Epithelial cell of esophagus (primary cell): ENCODE data around the gene MCMBP.
"Not testable (repeated sequence)": the region's sequence is repeated elsewhere in the genome, so short reads cannot be mapped to it uniquely, and the experiment has no call there.

Experiments
- DNase-seq: peaks from one replicate; pipeline ENCODE4 v3.0.0; 2010; ENCODE audit warnings: low read depth
- H3K4me3 ChIP-seq: 2 replicates; pipeline ENCODE4 v1.5.1; 2011; ENCODE audit warnings: mild to moderate bottlenecking, low read length, control low read depth
- TF ChIP-seq, protein P1 (sequence below): IDR thresholded peaks from 2 replicates; pipeline ENCODE4 v1.5.1; 2011; ENCODE audit warnings: low read depth, mild to moderate bottlenecking, low read length, control low read depth, inconsistent platforms; ENCODE audit not compliant: insufficient read depth; ENCODE audit errors: missing control alignments

The MCMBP gene

DNA sequence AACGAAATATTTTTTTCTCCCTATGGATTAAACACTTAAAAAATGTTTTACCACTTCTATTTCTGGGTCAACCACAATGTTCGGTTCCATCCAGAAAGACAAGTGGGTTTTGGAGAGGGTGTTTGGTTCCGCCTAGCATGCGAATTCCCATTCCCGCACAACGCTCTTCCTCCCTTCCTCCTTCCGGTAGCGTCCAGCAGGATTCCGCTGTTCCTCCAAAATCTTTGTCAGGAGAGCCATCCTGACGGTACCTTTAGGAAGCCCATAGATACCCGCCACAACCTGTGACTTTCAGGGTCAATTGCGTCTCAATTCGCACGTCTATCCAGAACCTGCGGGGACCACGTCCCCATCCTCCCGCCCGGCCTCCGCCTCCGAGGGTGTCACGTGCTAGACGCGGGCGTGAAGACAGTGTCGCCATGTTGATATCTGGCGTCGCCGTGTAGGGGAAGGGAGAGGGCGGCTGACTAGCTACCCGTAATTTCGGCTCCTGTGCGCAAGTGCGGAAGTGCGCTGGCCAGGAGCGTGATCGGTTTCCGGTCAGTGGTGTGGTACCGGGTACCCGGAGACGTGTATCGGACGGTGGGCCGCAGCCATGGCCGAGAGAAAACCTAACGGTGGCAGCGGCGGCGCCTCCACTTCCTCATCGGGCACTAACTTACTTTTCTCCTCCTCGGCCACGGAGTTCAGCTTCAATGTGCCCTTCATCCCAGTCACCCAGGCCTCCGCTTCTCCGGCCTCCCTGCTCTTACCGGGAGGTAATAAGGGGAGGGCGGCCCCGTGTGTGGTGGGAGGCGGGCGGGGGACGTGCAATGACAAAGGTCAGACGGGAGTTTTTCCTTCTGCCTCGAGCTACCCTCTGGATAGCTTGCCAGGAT is 19.8 kb upstream of the MCMBP start, which contains the start of gene SEC23IP:
SEC23IP (plus strand) TSS at position 543 of the 878 bp plus-strand sequence; CDS start at position 596, 53 bp downstream.
- peak; percentile 96 for DNase-seq
- H3K4me3 ChIP-seq = peak within 1 kb of the TSS; percentile 96
- TF ChIP-seq, protein P1, sequence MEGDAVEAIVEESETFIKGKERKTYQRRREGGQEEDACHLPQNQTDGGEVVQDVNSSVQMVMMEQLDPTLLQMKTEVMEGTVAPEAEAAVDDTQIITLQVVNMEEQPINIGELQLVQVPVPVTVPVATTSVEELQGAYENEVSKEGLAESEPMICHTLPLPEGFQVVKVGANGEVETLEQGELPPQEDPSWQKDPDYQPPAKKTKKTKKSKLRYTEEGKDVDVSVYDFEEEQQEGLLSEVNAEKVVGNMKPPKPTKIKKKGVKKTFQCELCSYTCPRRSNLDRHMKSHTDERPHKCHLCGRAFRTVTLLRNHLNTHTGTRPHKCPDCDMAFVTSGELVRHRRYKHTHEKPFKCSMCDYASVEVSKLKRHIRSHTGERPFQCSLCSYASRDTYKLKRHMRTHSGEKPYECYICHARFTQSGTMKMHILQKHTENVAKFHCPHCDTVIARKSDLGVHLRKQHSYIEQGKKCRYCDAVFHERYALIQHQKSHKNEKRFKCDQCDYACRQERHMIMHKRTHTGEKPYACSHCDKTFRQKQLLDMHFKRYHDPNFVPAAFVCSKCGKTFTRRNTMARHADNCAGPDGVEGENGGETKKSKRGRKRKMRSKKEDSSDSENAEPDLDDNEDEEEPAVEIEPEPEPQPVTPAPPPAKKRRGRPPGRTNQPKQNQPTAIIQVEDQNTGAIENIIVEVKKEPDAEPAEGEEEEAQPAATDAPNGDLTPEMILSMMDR = peak; percentile 14

DNA sequence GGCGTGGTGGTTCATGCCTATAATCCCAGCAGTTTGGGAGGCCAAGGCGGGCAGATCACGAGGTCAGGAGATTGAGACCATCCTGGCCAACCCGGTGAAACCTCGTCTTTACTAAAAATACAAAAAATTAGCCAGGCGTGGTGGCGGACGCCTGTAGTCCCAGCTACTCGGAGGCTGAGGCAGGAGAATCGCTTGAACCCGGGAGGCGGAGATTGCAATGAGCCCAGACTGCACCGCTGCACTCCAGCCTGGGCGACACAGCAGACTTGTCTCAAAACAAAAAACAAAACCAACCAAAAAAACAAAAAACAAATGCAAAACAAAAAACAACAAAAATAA is 19.2 kb upstream of the MCMBP start:
- DNase-seq = not testable (repeated sequence)
- peak overlapping the region; percentile 96 for H3K4me3 ChIP-seq

DNA sequence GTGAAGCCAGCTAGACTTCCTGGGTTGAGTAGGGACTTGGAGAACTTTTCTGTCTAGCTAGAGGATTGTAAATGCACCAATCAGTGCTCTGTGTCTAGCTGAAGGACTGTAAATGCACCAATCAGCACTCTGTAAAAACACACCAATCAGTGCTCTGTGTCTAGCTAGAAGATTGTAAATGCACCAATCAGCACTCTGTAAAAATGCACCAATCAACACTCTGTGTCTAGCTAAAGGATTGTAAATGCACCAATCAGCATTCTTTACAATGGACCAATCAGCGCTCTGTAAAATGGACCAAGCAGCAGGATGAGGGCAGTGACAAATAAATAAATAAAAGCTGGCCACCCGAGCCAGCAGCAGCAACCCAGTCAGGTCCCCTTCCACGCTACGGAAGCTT is 17.7 kb upstream of the MCMBP start:
- not testable (repeated sequence) for DNase-seq, H3K4me3 ChIP-seq

DNA sequence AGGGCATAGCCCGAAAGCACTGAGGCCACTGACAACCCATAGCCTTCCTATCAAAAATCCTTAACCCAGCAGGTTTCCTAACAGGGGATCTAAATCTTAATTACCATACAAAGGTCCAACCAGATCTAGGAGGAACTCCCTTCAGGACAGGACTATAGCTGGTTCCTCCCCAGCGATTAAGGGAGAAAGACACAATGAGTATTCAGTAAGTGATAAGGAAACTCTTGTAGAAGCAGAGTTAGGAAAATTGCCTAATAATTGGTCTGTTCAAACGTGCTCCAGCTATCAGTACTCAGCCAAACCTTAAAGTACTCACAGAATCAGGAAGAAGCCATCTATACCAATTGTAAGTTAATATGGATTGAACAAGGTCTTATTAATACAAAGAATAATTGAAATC is 16.6 kb upstream of the MCMBP start:
- DNase-seq, H3K4me3 ChIP-seq: not testable (repeated sequence)

DNA sequence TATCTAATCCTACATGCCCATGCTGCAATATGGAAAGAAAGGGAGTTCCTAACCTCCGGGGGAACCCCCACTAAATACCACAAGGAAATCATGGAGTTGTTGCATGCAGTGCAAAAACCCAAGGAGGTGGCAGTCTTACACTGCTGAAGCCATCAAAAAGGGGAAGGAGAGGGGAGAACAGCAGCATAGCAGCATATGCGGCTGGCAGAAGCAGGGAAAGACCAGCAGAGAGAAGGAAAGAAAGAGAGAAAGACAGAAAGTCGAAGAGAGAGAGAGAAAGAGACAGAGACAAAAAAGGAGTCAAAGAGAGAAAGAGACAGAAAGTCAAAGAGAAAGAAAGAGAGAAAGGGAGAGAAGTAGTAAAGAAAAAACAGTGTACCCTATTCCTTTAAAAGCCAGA is 16.1 kb upstream of the MCMBP start:
- not testable (repeated sequence) for DNase-seq

DNA sequence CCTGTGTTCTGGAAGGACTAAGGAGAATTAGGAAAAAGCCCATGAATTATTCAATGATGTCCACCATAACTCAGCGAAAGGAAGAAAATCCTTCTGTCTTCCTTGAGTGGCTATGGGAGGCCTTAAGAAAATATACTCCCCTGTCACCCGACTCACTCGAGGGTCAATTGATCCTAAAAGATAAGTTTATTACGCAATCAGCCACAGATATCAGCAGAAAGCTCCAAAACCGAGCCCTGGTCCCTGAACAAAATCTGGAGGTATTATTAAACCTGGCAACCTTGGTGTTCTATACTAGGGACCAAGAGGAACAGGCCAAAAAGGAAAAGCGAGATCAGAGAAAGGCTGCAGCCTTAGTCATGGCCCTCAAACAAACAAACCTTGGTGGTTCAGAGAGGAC is 13.4 kb upstream of the MCMBP start:
- not testable (repeated sequence) for DNase-seq, H3K4me3 ChIP-seq

More for the DNA sequence above, 16.1 kb upstream of the MCMBP start:
- H3K4me3 ChIP-seq = not testable (repeated sequence)

DNA sequence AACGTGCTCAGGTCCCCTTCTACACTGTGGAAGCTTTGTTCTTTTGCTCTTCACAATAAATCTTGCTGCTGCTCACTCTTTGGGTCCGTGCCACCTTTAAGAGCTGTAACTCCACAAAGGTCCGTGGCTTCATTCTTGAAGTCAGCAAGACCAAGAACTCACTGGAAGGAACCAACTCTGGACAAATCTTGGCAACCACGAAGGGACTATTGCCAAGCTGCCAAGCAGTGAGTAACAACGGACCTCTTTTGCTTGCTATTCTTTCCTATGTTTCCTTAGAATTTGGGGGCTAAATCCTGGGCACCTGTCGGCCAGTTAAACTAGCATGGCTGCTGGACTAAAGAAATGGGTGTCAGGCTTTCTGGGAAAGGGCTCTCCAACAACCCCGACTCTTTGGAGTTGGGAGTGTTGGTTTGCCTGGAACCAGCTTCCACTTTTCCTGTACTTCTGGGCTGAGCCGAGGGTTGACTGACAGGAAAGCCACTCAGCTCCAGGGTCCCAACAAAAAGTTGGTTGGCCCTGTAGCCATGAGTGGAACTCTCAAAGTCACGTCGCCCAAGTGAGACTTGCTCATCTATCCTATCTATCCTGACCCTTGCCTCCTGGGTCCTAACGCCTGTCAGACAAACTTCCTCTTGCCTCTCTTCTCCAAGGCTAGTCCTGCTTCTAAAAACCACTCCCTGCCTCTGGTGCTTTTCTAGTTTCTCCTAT is 11.4 kb upstream of the MCMBP start:
- not testable (repeated sequence) for DNase-seq, H3K4me3 ChIP-seq

DNA sequence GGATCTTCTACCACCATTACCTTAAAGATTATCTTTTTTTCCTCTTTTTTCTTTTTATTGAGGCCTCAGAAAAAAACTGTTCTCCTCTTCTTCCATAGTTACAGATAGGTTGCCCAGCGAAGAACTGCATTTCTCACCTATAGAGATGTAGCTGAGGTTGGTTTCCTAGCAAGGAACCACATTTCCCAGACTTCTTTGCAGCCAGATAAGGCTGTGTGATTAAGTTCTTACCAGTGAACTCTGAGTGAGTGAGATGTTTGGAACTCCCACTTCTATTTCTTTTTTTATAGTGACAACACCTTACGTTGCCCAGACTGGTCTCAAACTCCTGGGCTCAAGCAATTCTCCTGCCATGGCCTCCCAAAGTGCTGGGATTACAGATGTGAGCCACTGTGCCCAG is 5.9 kb upstream of the MCMBP start:
- H3K4me3 ChIP-seq = no peak overlapping the region
- TF ChIP-seq, protein P1 = no peak
- DNase-seq = no peak

DNA sequence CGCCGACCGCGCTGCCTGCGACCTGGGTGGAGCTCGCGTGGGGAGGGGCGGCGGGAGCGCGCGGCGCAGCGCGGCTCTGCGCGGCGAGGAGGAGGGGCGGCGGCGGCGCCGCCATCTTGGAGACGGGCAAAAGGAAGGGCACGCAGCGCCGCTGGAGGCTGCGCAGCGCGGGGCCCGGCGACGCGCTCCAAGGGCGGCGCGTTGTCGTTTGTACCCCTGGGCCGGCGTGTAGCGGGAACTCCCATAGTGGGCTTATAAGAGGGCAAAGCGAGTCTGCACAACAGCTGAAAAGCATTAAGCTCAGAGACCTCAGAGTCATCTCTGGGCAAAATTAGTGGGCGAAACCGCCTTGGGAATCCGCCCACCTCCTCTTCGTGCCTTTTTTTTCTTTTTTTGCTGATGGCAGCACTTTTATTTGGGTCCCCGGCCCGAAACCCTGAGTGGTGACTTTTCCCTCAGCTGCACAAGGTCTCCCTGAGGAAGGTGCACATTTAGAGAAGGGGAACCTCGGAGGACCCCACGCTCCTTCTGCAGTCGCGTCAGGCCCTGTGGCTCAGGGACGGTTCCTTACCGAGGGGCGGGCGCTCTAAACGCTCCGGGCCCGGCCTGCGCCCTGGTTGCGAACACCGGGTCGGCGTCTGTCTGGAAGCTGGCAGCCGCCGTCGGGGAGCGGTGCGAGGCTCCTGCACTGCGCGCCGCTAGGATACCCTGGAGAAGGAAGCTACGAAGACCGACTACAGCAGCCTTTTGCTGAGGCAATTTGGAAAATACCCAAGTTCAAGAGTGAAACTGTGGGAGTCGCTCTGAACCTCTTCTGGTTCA is 428 bp upstream of the MCMBP start:
- peak overlapping the region; percentile 88 for H3K4me3 ChIP-seq
- TF ChIP-seq, protein P1 = no peak
- peak; percentile 88 for DNase-seq
